HCT116 (cell line): ENCODE results near the gene NAPSA. TPM values are rescaled to one million over a fixed set of nuclear protein-coding genes. Genes with fewer than 3 reads are reported as not detected.

ENCODE experiments used
- ATAC-seq: fragments of 200-7000 bp; cut with Tn5 transposase; 2 replicates; pipeline ENCODE4 v1.9.1; 2020; ENCODE audit warnings: mild to moderate bottlenecking, moderate library complexity
- BruUV-seq: library from RNA; stranded (reverse); fragments of 400-500 nt; replicated peaks from 2 replicates; lab custom pipeline; 2021; lab: Mats Ljungman, UMichigan
- CTCF ChIA-PET: fragments of 300-600 bp; sonication (Branson Sonifier 250); formaldehyde crosslinking; loops from one replicate; lab custom pipeline; 2021; ENCODE audit warnings: antibody characterized with exemption; lab: Charles Lee
- POLR2A ChIA-PET: fragments of 300-600, 350-600 bp; sonication (Branson Sonifier 250); formaldehyde crosslinking; loops from one replicate; lab custom pipeline; 2021; ENCODE audit warnings: antibody characterized with exemption; lab: Charles Lee
- RAD21 ChIA-PET, 2 experiments: fragments of 300-600 bp; sonication (Branson Sonifier 250); formaldehyde crosslinking; loops; one replicate each; lab custom pipeline; 2023; ENCODE audit warnings: low total read pairs in 2 of 2; ENCODE audit not compliant: uncharacterized antibody in 2 of 2, unreplicated experiment in 2 of 2, low non-redundant PET in 1 of 2; lab: Charles Lee
- DNase-seq: peaks from one replicate; pipeline ENCODE4 v3.0.0-alpha.2; 2010; ENCODE audit warnings: low read depth, low spot score
- H2AFZ ChIP-seq: fragments of 200-600 bp; shearing (Covaris generic), sonication (generic); 2 replicates; pipeline ENCODE4 v1.6.1; 2017; ENCODE audit warnings: low read depth, mixed run types, mixed read lengths, antibody characterized with exemption, low read length; ENCODE audit not compliant: poor library complexity, severe bottlenecking
- H3K27ac ChIP-seq: 2 replicates; pipeline ENCODE4 v1.5.1; 2012; ENCODE audit warnings: low read depth, low read length
- H3K27me3 ChIP-seq: fragments of 200-600 bp; sonication (generic); 2 replicates; pipeline ENCODE4 v1.6.1; 2016; ENCODE audit warnings: mixed run types, low read length, mixed read lengths; ENCODE audit not compliant: insufficient read depth
- H3K36me3 ChIP-seq, 2 experiments: fragments of 200-500 bp in 1 of 2; fragments of 200-600 bp in 1 of 2; sonication (Bioruptor generic) in 1 of 2; sonication (generic) in 1 of 2; 2 replicates each; pipeline versions ENCODE4 v1.5.1 to v1.6.1; 2014 to 2016; ENCODE audit warnings: low read length in 2 of 2, inconsistent platforms in 1 of 2, mixed read lengths in 1 of 2, mixed run types in 1 of 2; ENCODE audit not compliant: insufficient read depth in 2 of 2, control insufficient read depth in 1 of 2
- H3K4me1 ChIP-seq, 2 experiments: fragments of 200-600 bp in 1 of 2; sonication (generic) in 1 of 2; 2 replicates each; pipeline versions ENCODE4 v1.5.1 to v1.6.1; 2012 to 2017; ENCODE audit warnings: low read length in 2 of 2, inconsistent platforms in 1 of 2, mild to moderate bottlenecking in 1 of 2, mixed read lengths in 1 of 2, mixed run types in 1 of 2, moderate library complexity in 1 of 2; ENCODE audit not compliant: insufficient read depth in 2 of 2, control insufficient read depth in 1 of 2
- H3K4me2 ChIP-seq: fragments of 200-600 bp; sonication (generic); 2 replicates; pipeline ENCODE4 v1.6.1; 2017; ENCODE audit warnings: mixed run types, low read length, mixed read lengths
- H3K4me3 ChIP-seq, 2 experiments: fragments of 200-600 bp in 1 of 2; sonication (generic) in 1 of 2; replicated peaks in 1 of 2; 2 replicates each; pipeline ENCODE4 v1.5.1; 2011 to 2016; ENCODE audit warnings: low read length in 2 of 2, control low read depth in 1 of 2, low read depth in 1 of 2, mild to moderate bottlenecking in 1 of 2, mixed read lengths in 1 of 2, mixed run types in 1 of 2
- H3K79me2 ChIP-seq: fragments of 200-600 bp; sonication (generic); 2 replicates; pipeline ENCODE4 v1.6.1; 2017; ENCODE audit warnings: mild to moderate bottlenecking, mixed run types, low read length, moderate library complexity, mixed read lengths; ENCODE audit not compliant: insufficient read depth
- H3K9ac ChIP-seq: fragments of 200-600 bp; sonication (generic); 2 replicates; pipeline ENCODE4 v1.6.1; 2016; ENCODE audit warnings: low read length, mixed read lengths
- H3K9me2 ChIP-seq: fragments of 200-600 bp; sonication (generic), shearing (Covaris generic); 2 replicates; pipeline ENCODE4 v1.6.1; 2017; ENCODE audit warnings: mixed run types, mild to moderate bottlenecking, moderate library complexity; ENCODE audit not compliant: insufficient read depth
- H3K9me3 ChIP-seq, 2 experiments: fragments of 200-500 bp in 1 of 2; fragments of 200-600 bp in 1 of 2; sonication (Bioruptor generic) in 1 of 2; sonication (generic) in 1 of 2; 2 replicates each; pipeline ENCODE4 v1.6.1; 2014 to 2017; ENCODE audit warnings: low read length in 2 of 2, mixed read lengths in 2 of 2, inconsistent platforms in 1 of 2, low read depth in 1 of 2, mild to moderate bottlenecking in 1 of 2, mixed run types in 1 of 2, moderate library complexity in 1 of 2; ENCODE audit not compliant: control insufficient read depth in 1 of 2, insufficient read depth in 1 of 2
- H4K20me1 ChIP-seq: fragments of 200-600 bp; sonication (generic), shearing (Covaris generic); 2 replicates; pipeline ENCODE4 v1.6.1; 2017; ENCODE audit warnings: mixed run types, mild to moderate bottlenecking, moderate library complexity; ENCODE audit not compliant: insufficient read depth
- JUND ChIP-seq: IDR thresholded peaks from 2 replicates; pipeline ENCODE4 v1.6.1; 2012
- MAX ChIP-seq: IDR thresholded peaks from 2 replicates; pipeline ENCODE4 v1.6.1; 2012
- REST ChIP-seq: IDR thresholded peaks from 2 replicates; pipeline ENCODE4 v1.6.1; 2012; ENCODE audit warnings: low read depth
- SIN3A ChIP-seq: IDR thresholded peaks from 2 replicates; pipeline ENCODE4 v1.6.1; 2012; ENCODE audit warnings: low read depth
- SP1 ChIP-seq: IDR thresholded peaks from 2 replicates; pipeline ENCODE4 v1.6.1; 2012; ENCODE audit warnings: low read depth
- TCF7L2 ChIP-seq: IDR thresholded peaks from 2 replicates; pipeline ENCODE4 v1.7.0; 2011; ENCODE audit warnings: borderline replicate concordance, inconsistent platforms; ENCODE audit not compliant: insufficient read depth, insufficient read length; ENCODE audit errors: extremely low read depth
- ZNF274 ChIP-seq: fragments of 200-500 bp; sonication (Bioruptor generic); IDR thresholded peaks from 2 replicates; pipeline ENCODE4 v1.6.1; 2014; ENCODE audit warnings: mild to moderate bottlenecking, low read depth, low read length, inconsistent platforms
- intact Hi-C: fragments of 100-400 bp; cut with micrococcal nuclease; formaldehyde crosslinking; loops from 2 replicates; pipeline ENCODE4 v1.10.0; 2022
- total RNA-seq: library from RNA; stranded (reverse); gene quantifications from one replicate; pipeline ENCODE4 v1.2.1, GENCODE V29; 2021; ENCODE audit not compliant: unreplicated experiment

The NAPSA gene
- total RNA-seq, 1 experiment from 2014 or later, result 4.4 TPM

- no peaks in the 10 kb centered on the region for H4K20me1 ChIP-seq
- H3K79me2 ChIP-seq, result no peaks in the 10 kb centered on the region
- intact Hi-C loops, result no loop called here
- TF ChIP-seq ZNF274 (no peak), SIN3A (no peak)
- no peak overlapping the region for H2AFZ ChIP-seq
- H3K9me3 ChIP-seq, result no peaks in the 10 kb centered on the region
- H3K4me1 ChIP-seq, result peaks cover 0 to 7% of the 10 kb centered on the region in 2 experiments; a peak in 1 of 4 replicates
- no peak overlapping the region for H3K27ac ChIP-seq
- H3K9me2 ChIP-seq, result no peaks in the 10 kb centered on the region
- no peaks in the 10 kb centered on the region for H3K36me3 ChIP-seq
- CTCF ChIA-PET, result no interaction called here
- ATAC-seq (no peak), DNase-seq (no peak)
- no peak overlapping the region for H3K9ac ChIP-seq
- H3K27me3 ChIP-seq, result no peaks in the 10 kb centered on the region
- H3K4me2 ChIP-seq, result no peak overlapping the region
- POLR2A ChIA-PET, result no interaction called here
- no peak overlapping the region for H3K4me3 ChIP-seq
- BruUV-seq, result no TSS peak
- RAD21 ChIA-PET, result no interaction called here
Observed at GRCh38 chr19:50359328-50359818, 6.1 kb downstream of the NAPSA start.

- TF ChIP-seq SP1 (no peak), TCF7L2 (no peak), MAX (no peak), SIN3A (no peak), JUND (no peak), ZNF274 (no peak), REST (no peak)
- TF ChIP-seq, all 23 proteins: peak for 0
- H3K36me3 ChIP-seq, result no peaks in the 10 kb centered on the region
Observed at GRCh38 chr19:50358483-50359327, 6.7 kb downstream of the NAPSA start.

More at GRCh38 chr19:50358483-50359327, 6.7 kb downstream of the NAPSA start:
- no peak overlapping the region for H3K27ac ChIP-seq
- intact Hi-C loops, result no loop called here
- peaks cover 0 to 7% of the 10 kb centered on the region in 2 experiments; a peak in 1 of 4 replicates for H3K4me1 ChIP-seq
- ATAC-seq (no peak), DNase-seq (no peak)
- RAD21 ChIA-PET, result no interaction called here
- no peaks in the 10 kb centered on the region for H3K79me2 ChIP-seq
- H3K4me3 ChIP-seq, result no peak overlapping the region
- no peaks in the 10 kb centered on the region for H3K9me3 ChIP-seq
- POLR2A ChIA-PET, result no interaction called here
- no peak overlapping the region for H3K9ac ChIP-seq
- no peak overlapping the region for H3K4me2 ChIP-seq
- BruUV-seq, result no TSS peak
- no peaks in the 10 kb centered on the region for H3K27me3 ChIP-seq
- no peak overlapping the region for H2AFZ ChIP-seq
- H4K20me1 ChIP-seq, result no peaks in the 10 kb centered on the region
- CTCF ChIA-PET, result no interaction called here
- no peaks in the 10 kb centered on the region for H3K9me2 ChIP-seq
